M059J (cell line): ENCODE data around the gene MUC6. TPM values are rescaled to one million over a fixed set of nuclear protein-coding genes. Genes with fewer than 3 reads are reported as not detected.
"Not testable (repeated sequence)": the region's sequence is repeated elsewhere in the genome, so short reads cannot be mapped to it uniquely, and the experiment has no call there.

Experiments
- DNase-seq: peaks from one replicate; pipeline ENCODE4 v3.0.0-alpha.2; 2012; ENCODE audit warnings: low read depth
- total RNA-seq: library from RNA; depleted of rRNA; stranded (reverse); fragments of >200 nt; shearing (Covaris generic); gene quantifications from 2 replicates; pipeline ENCODE4 v1.2.3, GENCODE V29; 2014

Gene MUC6
- total RNA-seq, 1 experiment from 2014 or later = not detected

DNA sequence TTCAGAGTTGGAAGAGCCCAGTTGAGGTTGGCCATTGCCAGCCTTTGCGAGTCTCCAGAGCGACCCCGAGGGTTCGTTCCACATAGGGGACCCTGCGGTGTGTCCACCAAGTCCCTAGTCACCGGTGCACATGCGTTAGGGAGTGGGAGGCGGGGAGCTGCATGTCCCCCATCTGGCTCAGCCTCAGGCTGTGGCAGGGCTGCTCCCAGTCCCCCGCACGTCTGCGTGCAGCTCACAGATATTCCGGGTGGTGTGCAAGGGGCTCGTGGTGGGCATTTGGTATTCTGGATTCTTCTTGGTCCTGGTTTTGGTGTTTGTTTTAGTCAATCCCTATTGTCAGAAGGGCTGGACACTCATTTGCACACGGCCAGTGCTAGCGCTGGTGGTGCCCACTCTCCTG, 48.8 kb downstream of the MUC6 start:
- no peak for DNase-seq

DNA sequence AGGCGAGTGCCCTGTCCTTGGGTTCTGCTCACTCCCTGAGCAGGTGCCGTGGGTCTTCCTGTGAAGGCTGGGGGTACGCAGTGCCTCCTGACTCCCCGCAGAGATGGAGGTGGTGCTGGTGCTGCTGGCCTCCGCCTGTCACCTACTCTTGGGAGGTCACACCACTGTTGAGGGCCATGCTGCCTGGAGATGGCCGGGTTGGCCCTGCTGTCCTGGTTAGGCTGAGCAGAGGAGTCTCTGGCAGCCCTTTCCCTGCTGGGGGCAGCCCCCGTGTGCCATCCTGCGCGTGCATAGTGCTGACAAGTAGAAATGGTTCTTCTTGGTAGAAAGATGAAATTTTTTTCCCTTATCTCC, 49.6 kb downstream of the MUC6 start:
- DNase-seq = no peak

DNA sequence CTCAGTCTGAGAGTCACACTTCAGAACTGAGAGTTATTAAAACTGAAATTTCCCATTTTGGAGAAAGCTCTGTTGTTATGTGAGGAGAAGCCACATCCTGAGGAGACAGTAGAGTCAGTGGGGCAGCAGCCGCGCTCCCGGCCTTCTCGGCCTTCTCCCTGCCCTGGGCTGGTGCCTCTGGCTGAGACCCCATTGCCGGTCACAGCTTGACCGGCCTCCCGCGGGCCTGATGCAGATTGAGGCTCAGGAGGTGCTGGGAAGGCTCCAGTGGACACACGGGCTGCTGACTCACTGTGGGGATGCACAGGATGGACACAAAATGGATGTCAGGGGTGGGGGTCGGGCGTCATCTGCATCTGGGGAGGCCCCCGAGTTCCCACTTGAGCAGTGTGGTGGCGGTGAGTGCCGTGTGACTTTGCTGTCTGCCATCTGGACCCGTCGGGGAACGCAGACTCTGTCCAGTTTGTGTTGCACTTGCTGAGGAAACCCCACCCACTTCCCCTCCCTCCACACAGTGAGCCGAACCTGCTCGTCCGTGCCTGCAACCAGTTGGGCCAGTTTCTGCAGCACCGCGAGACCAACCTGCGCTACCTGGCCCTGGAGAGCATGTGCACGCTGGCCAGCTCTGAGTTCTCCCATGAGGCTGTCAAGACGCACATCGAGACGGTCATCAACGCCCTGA, 50.1 kb downstream of the MUC6 start:
- no peak for DNase-seq

DNA sequence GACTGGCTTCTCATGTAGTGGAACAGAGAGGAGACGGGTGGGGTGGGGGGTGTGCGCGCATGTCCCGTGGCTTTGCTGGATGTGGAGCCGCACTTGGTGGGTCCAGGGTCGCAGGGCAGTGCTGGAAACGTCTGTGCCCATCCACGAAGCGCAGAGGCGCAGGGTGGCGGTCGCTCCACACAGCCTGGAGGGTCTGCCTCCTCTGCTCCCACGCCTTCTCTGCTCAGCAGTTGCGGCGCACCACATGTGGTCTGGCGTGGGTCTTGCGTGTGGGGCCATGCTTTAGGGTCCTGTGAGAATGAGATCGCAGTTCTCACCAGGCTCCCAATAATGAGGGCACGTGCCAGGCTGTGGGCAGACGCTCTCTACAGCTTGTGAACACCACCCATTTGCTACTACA, 50.7 kb downstream of the MUC6 start:
- no peak for DNase-seq

DNA sequence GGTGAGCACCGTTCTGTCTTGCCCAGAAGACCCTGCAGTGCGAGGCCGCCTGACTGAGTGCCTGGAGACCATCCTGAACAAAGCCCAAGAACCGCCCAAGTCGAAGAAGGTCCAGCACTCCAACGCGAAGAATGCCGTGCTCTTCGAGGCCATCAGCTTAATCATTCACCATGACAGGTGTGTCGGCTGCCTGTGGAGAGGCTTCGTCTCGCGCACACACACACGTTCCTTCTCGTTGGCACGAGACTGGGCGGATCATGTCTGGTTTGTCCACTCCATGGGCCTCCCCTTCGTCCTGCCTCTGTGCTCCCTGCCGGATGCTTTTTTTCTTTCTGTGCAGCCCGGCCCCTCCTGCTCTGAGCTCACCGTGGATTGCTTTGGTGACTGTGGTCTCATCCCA, 51.1 kb downstream of the MUC6 start:
- no peak for DNase-seq

DNA sequence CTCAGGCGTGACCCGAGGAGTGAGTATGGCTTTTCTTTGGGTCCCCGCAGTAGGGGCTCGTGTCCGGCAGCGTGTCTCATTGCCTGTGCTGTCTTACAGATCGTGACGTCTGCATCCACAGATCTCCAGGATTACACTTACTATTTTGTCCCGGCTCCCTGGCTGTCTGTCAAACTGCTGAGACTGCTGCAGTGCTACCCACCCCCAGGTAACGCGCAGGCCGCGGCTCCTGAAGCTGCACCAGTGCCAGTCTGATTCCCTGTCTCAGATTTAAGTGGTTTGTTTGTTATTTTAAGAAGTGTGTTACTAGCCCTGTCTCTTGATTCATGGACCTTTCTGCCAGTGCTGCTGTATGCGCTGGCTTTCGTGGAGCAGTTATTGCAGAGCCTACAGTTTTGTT, 52.0 kb downstream of the MUC6 start:
- DNase-seq = no peak

DNA sequence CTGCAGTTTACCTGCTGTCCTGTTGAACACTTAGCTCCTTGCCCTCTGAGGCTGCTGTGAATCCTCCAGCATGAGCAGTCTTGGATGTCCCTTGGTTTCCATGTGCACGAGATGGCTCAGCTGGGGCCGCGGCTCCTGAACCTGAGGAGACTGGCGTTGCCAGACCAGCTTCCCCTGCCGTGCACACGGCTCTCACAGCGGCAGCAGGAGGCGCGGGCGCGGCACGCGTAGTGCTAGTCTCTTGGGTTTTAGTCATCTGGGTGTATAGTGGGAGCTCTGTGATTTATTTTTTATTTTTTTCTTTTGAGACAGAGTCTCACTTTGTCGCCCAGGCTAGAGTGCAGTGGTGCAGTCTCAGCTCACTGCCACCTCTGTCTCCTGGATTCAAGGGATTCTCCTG, 54.8 kb downstream of the MUC6 start:
- DNase-seq = no peak

DNA sequence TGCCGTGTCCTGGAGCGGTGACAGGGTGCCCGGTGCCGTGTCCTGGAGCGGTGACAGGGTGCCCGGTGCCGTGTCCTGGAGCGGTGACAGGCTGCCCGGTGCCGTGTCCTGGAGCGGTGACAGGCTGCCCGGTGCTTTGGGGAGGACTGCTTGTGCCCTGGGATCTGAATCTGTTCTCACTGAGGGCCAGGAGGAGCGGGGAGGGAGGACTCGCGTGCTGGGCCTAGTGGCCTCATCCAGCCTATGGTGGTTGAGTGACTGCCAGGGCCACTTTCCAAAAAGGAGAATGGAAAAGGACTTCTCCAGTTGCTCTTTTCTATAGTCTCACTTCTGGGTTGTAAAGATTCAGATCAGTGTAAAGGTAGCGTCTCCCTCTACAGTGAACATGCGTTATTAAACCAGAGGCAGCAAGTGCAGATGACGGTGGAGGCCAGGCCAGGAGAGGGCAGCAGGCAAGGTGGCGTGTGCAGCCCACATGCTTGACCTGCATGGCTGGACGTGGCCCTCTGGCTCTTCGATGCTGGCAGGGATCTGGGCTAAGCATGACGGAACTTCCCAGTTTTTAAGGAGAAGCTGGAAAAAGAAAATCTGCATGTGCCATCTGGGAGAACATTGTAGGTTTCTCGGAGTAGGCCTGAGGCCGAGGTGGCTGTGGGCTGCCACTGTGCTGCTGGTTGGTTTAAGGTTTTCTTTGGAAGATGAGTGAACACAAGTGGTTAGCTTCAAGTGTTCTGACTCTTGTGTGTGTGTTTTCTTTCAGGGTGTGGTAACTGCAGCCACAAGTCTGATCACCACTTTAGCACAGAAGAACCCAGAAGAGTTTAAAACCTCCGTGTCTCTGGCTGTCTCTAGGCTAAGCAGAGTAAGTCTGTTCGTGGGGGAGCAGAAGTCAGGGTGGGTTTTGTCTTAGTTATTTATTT, 55.8 kb downstream of the MUC6 start:
- no peak for DNase-seq

DNA sequence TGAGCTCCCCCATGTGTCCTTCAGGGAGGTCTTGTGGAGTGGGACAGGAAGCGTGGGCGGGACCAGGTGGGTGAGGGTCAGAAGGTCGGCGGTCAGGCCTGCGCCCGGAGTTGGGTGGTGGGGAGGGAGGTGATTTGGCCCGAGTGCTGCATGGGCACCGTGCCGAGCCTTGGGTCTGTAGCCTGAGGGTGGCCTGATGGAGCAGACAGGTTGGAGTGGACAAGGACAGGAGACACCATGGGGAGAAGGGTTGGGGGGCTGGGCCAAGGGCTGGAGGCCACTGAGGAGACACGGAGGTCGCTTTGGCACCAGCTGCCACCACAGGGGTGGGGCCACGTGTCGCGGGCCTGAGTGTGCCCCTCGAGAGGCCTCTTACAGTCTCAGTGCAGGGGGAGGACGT, 57.7 kb downstream of the MUC6 start:
- DNase-seq = no peak

DNA sequence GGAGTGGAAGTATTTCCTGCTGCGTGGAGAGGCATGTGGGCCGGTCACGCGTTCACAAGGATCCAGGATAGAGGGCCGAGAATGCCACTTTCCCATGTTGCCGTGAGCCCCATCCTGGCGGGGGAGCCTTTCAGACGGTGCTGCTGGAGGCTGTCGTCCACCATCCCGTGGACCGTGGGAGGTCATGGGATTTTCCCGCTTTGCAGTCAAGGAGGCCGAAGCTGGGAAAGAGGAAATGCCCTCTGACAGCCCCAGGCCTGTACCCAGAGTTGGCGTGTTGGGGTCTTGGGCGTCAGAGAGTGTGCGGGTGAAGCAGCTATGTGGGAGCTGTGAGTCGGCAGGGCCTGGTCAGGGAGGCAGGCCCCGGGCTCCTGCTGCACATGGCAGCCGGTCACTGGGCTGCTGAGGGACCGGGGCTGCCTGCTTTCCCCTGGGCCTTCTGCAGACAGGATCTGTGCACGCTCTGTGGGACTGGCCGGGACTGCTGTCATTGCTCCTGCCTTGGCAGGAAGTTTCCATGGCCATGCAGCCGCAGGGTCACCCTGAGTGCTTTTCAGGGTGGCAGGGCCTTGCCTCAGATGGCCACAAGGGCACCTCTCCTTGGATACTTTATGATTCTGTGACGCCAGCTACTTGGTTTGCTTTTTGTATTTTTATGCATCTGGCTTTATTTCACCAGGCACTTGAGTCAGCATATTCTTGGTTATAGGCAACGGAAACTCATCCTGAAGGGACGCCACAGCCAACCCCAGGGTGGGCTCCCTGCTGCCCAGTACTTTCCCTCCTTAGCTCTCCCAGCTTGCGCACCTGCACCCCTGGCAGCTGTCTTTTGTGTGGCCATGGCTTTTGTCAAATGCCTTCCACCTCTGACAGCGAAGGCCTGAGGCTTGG, 58.4 kb downstream of the MUC6 start:
- DNase-seq = no peak

DNA sequence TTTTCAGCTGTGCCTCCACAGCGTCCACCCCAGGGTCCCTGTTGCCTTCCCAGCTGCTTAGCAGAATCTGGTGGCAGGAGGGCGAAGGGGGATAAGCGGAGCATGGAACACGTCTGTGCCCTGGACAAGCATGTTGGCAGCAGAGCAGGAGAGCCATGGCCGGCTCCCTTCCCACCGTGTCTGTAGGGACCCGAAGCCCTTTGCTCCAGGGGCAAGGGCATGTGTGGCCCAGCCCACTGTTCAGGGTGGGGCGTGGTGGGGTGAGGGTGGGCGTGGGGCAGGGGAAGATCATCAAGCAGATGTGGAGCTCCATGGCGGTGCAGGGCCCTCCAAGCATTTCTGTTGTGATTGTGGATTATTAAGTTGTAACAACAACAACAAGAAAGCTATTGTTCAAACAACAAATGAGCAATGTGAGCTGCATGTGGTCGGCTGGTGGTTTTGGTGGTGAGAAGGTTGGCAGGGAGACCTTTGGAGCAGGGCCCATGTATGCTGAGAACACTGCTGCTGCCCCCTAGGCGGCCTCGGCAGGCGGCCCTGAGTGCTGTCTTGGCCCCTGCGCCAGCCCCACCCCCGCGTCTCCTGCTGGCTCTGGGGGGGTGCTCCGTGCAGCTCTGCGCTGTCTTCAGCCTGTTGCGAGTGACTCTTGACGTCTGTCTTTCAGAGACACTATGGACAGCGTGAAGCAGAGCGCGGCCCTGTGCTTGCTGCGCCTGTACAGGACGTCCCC, 59.9 kb downstream of the MUC6 start:
- peak; percentile 21 for DNase-seq

DNA sequence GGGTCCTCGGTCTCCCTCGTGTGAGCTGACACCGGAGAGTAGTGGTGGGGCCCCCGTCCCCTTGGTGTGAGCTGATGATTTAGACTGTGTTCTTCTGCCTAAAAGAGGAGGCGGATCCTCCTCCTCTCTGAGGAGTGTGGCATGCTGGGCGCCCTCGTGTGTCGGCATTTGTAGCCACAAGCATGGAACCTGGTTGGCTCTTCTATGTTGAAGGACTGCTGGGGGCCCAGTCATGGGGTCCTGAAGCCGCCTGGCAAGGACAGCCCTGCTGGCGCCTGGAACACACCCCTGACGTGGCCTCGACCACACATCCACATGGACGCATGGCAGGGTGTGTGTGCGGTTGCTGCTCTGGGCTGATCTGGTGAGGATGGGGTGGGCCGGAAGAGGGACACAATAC, 60.7 kb downstream of the MUC6 start:
- no peak for DNase-seq

DNA sequence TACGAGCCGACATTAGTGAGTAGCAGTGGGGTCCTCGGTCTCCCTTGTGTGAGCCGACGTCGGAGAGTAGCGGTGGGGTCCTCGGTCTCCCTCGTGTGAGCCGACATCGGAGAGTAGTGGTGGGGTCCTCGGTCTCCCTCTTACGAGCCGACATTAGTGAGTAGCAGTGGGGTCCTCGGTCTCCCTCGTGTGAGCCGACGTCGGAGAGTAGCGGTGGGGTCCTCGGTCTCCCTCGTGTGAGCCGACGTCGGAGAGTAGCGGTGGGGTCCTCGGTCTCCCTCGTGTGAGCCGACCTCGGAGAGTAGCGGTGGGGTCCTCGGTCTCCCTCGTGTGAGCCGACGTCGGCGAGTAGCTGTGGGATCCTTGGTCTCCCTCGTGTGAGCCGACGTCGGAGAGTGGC, 61.1 kb downstream of the MUC6 start:
- not testable (repeated sequence) for DNase-seq

DNA sequence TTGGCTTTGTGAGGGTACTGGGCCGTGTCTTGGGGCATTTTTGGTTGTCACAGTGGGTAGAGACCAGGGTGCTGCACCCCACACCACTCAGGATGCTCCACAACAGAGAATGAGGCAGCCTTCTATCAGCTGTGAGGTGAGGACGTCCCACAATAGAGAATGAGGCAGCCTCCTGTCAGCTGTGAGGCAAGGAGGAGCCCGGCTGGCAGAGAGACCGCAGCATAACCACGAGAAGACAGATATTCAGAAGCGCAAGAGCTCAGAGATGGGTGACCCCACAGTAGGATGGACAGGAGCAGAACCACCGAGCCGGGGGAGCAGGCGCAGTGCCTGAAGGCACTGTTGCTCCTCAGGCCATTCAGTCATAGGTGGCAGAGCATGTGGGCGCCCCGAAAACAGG, 63.3 kb downstream of the MUC6 start:
- DNase-seq = no peak

DNA sequence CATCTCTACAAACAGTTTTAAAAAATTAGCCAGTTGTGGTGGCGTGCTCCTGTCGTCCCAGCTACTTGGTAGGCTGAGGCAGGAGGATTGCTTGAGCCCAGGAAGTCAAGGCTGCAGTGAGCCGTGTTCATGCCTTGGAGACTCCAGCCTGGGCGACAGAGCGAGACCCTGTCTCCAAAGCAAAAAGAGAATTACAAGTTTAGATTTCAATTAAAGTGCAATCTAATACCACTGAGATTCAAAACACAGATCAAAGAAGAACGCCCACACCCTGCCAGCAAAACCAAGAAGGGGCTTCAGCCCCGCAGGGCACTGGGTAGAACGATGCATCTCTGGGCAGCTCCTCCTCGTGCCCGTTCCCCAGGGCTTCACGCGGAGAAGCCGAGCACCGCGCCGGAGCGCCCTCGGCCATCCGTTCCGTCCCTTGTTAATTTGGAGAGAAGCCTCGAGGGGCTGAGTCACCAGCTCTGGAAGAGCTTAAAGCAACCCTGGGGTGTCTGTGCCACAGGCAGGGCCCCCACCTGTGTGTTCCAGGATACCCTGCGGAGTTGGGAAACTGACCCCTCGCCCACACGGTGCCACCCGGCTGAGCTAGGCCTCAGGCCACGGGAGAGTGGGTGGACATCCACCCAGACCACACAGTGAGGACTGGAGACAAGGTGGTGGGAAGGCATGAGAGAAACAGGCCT, 63.9 kb downstream of the MUC6 start:
- no peak for DNase-seq

DNA sequence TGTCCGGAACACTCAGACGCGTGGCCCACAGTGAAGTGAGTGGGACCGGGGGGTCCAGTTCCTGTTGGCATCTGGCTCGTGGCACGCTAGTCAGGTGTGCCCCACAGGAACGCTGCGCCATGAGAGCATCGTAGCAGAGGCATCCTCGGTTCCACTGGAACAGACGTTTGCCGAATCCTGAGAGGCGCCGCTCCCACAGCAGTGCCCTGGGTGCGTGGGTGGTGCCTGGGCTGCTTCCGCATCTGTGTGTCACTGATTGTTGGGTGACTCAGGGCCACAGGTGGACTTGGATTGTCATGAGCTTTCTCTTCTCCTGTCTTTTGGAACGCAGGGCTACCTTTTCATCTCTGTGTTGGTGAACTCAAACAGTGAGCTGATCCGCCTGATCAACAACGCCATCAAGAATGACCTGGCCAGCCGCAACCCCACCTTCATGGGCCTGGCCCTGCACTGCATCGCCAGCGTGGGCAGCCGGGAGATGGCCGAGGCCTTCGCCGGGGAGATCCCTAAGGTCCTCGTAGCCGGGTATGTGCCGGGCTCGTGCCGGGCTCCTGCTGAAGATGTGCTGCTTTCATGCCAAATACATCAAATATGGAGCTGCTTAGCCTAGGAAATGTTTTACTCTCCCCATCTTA, 64.7 kb downstream of the MUC6 start:
- no peak for DNase-seq

DNA sequence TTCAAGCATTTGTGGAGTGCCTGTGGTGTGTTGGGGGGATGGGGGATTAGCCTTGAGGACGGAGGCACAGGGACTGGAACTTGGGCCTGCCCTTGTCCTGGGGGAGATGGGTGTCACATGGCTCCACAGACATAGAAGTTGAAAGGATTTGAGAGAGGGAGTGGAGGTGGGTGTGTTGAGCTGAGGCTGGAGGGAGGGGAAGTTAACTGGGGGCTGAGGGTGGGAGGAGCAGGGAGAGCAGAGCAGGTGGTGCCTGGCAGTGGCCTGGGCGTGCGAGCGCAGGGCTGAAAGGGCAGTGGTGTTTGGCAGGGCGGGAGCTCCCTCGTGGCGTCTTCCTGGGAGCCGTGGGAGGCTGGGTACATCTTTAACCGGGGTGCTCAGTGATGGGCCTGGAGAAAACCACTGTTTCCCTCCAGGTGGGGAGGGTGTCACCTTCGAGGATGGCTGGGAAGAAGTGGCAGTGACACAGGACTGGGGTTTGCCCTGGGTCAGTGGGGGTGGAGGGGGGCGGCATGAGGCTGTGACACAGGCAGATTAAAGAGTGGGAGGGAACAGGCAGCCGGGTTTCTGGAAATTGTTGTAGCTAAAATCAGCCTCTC, 65.3 kb downstream of the MUC6 start:
- no peak for DNase-seq

DNA sequence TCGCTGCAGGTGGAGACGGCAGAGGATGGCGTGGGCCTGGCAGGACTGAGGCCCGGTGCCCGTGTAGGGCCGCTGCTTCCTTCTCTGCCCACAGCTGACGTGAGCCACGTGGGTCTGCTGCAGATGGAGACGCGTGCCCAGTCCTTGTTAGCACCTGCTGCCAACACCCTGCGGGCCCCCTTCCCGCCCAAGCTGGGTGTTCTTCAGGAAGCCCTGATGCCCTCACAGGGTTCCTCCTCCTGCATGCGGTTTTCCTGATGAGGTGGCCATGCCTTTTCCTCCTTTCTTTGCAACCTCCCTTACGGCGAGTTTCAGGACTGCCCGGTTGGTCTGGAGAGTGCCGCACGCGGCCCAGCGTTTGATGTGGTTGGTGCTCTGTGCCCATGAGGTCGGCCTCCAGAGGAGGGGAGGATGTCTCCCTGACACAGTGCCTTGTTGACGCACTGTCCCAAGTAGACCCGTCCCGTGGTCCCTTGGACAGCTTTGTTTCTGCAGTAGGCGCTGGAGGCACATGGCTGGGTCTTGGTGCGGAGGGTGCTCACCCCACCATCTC, 66.1 kb downstream of the MUC6 start:
- DNase-seq = no peak

DNA sequence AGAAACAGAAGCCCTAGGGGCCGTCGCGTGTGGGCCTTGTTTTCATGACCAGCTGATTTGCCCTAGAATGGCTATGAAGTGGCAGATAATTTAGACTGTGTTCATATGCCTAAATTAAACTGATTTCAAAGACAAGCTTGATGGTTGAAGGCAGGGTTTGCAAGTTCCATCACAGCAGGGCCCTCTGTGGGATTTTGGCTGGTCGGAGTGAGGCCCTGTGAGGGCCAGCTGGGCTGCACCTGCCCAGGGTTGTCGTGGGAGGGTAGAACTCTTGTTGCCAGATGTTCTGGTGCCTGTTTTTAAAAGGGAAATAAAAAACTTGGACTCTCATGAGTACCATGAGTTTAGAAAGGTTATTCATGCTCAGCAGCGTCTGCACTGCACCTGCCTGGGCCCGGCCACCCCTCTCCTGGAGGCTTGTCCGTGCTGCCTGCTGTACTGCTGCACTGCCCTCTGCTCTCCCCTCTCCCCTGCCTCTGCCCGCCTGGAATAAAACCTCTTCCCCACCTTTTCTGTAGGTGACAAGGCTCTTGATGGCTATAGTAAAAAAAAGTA, 66.8 kb downstream of the MUC6 start:
- DNase-seq = no peak

DNA sequence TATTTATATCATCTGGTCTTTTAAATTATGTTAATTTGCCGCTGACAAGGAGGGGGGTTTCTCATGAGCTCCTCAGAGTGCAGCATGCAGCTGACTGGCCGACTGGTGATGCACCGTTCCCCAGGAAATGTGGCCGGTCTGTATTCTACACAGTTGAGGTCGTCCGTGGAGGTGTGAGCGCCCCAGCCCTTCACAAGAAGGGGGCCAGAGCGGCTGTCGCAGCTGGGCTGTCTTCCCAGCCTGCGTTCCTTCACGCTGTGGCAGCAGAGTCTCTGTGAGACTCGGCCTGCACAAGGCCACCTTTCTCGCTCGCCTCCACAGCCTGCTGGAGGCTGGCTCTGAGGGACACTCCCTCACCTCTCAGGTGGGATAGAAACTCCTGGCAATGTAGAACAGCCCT, 67.7 kb downstream of the MUC6 start:
- no peak for DNase-seq
